C1 segment of cervical spinal cord (tissue), 14 donors: ENCODE data around the gene ANP32A.

Source experiments
- DNase-seq, 14 donors: peaks; one replicate each; lab custom pipeline; 2025; lab: John Stamatoyannopoulos, UW

Gene ANP32A

DNA sequence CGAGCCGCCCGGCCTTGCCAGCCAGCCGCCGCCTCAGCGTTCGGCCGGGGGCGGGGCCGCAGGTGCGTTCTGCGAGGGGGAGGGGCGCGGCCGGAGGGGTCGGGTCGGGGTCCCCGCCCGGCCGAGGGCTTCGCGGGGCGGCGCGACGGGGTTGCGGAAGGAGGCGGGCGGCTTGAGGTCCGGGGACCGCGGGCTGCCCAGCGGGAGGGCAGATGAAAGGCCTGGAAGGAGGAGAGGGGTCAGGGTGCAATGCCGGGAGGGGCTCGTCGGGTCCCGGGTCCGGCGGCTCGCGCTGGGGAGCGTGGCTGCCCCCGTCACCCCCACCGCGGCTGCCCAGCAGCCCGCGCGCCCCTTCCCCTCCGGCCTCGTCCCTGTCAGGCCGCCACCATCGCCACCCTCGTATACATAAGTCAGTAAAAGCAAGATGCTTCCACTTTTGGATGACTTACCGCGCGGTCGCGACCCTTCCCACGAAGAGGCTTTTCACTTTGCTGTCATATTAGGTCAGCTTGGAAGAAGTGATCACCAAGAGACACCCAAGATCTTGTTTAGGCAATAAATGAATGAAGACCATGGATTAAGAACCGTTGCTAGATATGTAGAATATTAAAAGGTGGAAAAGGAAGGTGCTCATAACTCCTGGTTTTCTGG lies 620 bp upstream of the ANP32A start:
- DNase-seq: no peak

DNA sequence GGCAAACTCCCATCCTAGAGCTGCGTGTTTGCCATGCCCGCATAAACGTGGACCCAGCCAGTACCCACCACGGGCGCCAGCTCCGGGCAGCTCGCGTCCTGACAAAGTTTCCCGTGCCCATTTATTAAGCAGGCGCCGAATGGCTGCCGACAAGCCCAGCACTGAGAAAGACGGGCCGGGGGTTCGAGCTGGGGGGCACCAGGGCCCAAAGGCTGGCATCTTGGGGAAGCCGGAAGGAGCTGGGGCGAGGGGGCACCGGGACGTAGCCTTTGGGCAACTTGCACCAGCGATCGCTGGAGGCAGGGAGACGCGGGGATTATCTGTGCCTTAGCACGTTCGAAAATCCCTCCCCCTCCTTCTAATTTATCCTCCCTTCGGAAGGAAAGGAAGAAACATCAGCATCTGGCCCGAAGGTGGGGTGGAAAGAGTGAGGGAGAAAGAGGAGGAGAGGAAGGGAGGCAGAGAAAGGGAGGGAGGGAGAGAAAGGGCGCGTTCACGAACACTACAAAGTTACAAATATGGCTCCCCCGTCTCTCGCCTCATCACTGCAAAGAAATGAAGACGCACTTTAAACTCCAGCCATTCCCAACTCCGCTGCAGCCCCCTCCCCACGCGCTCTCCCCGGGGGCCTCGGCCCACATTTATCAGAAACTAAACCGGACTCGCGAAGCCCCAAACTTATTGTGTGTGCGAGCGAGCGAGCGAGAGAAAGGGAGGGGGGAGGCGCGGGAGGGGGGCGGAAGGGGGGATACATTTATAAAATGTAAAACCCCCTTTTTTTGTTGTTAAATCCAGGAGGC lies 1.0 kb downstream of the ANP32A start:
- peak in 11 of 14 donors; percentile 45 to 84 (median 67) for DNase-seq

DNA sequence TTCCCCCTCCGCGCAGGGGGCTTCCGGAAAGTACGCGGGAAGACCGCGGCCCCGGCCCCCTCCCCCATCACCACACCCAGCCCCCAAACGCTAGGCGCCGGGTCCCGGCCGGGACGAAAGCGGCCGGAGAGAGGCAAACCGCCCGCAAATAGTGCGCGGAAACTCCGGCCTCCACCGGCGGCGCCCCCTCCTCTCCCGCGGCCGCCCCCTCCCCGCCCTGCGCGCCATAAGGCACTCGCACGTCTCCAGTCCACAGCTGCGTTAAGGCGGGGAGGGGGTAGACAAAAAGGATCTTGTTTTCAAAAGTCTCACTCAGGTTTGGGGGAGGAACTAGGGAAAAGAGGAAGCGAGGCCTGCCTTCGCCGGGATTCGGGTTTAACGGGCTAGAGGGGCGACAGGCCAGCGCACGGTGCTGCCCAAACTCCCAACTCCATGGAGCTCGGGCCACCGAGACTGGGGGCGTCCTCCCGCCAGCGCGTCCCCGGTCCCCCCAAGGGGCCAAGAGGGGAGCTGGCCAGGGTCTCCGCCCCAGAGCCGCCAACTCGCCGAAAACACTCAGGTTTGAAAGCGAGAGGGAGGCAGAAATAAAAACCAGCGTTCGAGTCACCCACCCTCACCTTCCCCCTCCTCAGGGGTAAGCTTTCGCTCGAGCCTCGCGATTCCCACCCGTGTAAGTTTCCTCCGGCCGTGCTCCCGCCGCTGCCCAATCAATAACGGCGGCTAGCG lies 1.8 kb downstream of the ANP32A start:
- peak in 11 of 14 donors; percentile 50 to 85 (median 71) for DNase-seq

DNA sequence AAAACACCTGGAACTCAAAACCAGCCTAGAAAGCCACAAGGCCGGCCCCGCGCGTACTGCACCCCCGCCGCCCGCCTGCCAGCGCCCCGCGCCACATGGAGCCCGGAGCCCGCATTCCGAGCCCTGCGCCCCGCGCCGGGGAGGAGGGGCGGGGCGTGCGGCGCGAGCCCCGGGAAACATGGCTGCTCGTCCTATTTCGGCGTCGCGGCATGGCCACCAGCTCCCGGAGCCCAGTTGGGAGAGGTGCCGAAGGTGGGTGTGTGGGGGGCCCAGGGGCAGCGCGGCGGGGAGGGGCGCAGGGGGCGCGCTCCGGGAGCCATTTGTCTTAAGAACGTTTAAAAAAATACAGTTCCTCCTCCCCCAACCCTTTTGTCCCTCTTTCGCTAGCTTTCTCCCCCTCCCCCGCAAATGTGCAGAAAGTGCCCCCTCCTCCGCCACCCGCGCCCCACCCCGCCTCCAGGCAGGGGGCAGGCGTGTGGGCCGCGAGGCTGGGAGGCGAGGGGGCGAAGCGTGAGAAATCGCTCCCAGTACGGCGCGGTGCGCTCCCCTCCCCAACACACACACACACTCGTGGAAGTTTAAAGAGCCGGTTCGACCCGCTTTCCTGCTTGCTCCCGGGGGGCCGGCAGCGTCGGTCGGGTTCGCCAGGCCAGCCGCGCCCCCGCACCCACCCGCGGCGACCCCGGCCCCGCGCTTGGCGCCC lies 2.5 kb downstream of the ANP32A start:
- peak in 11 of 14 donors; percentile 56 to 86 (median 77) for DNase-seq

DNA sequence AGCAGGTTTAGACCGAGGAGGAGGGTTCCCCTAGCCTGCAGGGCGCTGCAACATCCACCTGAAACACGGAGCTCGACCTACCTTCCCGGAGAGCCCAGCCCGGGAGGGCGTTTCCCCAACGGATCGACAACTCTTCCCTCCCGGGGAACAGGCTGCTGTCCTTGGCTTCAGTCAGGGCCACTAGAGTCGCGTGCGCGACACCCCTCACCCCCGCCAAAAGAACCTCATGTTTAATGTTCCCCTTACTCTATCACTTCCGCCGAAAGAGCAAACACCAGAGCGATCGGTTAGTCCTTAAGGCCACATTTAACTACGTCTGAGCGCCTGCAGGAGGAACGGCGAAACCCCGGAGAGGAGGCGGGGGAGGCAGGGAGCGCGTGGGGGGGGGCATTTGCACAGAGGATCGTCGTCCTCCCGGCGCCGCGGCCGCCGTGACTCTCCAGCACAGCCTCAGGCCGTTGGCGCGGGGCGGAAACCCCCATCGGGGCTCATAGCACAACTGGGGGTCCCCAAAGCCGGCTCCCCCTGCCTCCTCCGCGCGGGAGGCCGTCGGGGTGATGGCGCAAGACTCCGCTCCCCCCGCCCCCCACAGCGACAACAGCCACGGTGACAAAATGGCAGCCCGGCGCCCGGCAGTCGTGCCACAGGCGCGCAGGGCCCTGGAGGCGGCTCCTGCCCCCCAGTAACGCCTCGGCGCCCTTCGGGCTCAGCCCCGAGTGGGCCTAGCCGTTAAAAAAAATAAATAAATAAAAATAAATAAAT lies 3.2 kb downstream of the ANP32A start:
- DNase-seq: peak in 12 of 14 donors; percentile 58 to 88 (median 78)

DNA sequence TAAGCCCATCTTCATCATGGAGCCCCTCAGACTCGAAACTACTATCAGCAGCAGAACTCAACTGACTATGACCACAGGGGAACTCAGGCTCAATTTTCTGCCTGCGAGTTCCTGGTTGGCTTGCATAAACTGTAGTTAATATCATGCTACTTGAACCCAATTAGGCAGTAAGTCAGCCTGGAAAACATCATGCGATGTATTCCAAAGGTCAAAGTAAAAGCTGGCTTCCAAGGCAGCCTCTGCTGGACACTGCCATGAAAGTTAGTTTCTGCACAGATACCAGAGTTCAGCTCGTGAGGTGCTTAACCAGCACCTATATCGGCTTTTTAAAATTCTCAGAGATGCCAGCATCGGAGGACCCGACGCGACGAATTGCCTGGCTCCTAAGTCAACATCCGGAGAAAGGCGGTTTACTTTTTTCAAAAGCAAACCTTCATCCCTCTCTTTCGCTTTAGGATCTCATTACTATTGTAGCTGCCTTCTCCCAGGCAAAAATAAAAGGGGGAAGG lies 3.8 kb downstream of the ANP32A start:
- DNase-seq: no peak

DNA sequence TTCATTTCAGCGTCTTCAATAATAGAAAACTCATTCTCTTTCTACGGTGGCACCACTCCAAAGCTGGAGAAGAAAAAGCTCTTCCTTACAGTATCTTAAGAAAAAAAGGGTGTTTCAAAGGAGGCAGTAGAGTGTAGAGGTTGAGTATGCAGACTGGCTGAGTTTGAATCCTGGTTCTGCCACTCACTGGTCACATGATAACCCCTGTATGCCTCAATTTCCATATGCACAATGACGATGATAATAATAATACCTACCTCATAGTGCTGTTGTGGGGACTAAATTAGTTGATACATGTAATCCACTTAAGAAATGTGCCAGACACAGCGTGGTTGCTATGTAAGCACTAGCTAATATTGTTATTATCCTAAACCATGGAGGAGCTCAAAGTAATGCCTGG lies 4.5 kb downstream of the ANP32A start:
- DNase-seq: no peak

DNA sequence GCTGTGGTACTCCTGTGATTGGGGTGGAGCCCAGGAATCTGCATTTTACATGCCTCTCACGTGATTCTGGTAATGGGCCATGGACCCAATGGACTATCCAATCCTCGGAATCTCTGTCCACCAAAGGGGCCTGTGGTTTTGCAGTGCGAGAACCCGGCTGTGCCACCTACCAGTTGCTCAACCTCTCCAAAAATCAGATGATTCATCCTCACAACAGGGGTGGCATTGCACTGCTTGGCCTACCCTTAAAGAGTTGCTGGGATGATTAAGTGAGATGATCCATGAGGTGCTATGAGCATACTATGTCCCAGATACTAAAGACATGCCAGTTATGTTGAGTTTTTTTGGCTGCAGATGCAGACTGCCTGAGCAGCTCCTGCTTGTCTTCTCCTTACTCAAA lies 5.1 kb downstream of the ANP32A start:
- DNase-seq: no peak

DNA sequence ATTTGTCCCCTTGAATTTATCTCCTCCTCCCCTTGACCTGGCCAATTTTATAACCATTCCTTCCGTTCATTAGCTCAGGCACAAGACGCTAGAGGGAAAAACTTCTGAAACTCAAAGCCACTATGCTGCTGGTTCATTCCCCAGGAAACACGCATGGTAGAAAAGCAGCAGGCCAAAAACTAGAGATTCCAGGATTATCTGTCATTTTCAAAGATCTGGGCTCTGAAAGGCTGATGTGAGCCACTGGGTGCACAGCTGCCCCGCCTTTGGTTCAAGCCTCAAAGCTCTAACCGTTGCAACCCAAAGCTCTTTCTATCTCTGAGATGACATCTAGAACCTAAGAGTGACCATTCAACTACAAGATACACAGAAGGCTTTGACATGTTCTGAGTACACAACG lies 6.1 kb downstream of the ANP32A start:
- DNase-seq: no peak

DNA sequence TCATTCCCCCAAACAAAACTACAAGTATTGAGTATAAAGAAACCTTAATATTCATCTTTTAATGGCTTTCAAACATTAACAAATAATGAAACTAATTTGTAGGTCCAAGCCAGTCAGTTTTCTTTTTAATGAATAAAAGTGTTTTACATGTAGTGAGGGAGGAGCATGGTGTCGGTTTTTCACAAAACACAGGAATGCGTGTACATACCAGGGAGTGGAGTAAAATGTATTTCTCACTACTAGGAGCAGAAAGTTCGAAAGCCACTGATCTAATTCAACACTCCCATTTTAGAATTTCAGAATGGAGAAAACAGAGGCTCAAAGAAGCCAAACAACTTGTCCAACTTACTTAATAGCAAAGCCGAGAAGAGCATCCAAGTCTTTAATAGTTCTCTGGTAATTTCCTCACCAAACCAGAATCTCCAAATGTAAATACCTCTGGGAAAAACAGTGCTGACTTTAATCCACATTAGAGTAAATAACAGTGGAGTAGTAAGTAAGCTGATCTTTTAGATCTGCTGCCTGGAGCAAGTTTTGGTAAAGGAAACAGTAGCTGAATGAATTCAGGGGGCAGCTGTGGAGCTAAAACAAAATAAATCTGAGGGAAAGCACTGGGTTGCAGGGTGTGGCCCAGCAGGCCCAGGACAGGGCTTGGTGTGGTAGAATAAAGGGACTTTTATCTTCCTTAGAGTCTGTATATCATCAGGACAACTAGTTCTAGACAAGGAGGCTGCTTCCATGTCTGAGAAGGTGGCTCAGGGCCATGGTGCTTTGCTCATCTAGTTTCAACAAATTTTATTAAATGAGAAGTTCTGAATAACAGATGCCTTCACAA lies 7.9 kb downstream of the ANP32A start:
- no peak for DNase-seq

DNA sequence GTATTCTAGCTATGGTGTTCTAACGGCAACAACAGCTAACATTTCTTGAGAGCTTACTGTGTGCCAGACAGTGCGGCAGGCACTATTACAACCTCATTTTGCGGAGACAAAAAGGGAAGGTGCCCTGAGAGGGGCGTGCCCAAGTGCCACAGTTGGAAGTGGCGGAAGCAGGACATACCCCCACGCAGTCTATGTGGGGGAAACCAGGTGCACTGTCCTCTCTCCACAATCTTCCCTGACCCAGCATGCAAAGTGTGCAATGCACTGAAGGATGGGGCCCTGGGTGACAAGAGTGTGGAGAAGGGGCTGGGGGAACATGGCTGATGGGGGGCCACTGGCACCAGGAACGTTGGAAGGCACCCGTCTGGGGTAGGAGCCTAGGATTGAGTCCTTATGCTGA lies 8.6 kb downstream of the ANP32A start:
- DNase-seq: no peak

DNA sequence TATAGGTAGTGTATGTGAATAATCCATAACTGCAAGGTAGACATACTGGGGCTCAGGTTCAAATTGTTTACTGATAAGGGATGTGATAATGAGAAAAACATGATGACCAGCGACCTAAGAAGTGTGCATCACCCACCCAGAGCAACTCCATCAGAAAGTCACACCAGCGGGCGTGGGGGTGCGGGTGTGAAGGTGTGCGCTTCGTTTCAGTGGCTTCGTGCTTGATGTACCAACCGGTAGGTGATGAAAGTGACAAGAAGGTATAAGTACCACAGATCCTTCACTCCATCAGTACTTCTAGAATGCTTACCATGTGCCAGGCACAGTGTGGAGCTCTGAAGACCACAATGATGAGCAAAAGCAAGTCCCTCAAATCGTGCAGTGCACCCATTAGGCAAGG lies 11.2 kb downstream of the ANP32A start:
- DNase-seq: no peak

DNA sequence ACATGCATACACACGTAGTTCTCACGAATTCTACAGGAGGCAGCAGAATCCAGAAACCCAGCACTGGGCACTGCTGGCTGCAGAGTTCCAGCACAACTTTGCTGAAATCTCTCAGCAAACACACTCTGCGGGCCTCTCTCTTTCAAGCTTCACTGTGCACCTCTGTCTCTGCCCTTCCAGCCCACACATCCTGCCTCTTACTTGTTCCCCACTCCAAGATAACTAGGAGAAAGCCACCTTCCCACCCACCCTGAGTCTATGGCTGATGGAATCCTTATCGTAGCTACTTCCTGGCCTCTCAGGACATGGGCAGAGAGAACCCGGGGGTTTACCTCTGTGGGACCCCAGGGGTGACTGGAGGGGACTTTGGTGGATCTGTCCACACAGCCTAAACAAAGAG lies 11.9 kb downstream of the ANP32A start:
- no peak for DNase-seq

DNA sequence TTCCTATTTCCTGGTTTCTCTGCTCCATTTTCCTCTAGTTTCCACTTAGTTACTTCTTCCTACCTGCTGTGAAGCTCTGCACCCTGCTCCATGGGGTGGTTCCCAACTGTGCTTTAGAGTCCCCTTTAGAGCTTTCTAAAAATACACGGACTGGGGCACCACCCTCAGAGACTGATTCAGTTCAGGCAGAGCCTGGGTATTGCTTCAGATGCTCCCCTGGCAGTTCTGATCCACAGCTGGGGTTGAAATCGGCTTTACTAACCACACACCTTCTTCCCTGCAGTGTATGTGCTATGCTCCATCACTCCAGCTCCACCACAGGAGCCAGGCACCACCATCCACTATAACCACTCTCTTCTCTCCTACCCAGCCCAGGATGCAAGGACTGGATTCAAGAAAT lies 12.6 kb downstream of the ANP32A start:
- DNase-seq: no peak

DNA sequence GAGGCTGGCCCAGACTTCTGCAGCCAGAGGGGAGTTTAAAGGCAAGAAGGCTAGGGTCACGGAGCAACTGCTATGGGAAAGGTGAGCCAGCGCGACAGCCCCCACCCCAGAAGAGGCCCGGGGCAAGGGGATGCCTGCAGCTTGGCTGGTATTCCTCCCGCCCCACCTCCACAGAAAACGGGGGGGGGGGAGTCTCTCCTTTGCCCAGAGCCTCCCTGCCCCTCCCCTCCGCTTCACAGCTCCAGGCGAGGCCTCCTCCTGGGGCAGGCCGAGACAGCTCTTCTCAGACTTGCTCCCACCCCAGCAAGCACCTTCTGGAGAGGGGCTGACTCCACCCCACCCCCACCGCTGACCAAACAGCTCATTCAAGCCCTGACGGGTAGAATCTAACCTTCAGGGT lies 13.4 kb downstream of the ANP32A start:
- no peak for DNase-seq

DNA sequence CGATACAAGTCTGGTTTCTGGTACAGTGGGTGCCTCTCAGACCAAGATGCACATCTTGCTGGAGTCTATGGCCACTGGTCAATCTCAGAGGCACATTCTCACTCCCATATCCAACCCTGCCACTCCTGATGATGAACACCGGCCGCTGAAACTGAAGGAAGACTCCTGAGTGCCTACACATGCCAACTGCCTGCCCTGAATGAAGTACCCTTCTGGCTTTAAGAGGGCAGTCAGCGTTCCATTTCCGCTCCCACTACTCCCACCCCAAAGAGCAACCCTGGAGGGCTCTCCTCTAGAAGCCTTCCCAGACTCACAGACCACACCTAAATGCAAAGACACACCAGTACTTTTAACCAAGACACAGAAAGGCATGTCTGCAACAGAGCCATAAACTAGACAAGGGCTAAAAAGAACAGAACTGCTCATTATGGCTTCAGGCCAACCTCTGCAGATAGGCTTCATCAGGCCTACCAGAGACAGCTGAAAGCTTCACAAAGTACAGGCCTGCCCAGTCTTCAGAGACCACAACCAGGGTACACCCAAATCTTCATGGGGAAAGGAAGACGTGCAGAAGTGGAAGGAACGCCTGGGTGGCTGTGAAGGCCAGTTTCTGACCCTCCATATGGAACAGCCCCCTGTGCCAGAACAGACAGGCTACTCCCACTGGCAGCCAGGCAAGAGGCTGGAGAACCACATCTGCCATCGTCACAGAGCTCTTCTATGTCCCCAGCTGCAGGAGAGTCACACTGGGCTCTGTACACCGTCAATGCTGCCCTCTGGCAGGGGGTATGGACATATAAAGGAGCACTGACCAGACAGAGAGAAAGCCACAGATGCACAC lies 14.3 kb downstream of the ANP32A start:
- peak in 7 of 14 donors; percentile 34 to 54 (median 47) for DNase-seq

DNA sequence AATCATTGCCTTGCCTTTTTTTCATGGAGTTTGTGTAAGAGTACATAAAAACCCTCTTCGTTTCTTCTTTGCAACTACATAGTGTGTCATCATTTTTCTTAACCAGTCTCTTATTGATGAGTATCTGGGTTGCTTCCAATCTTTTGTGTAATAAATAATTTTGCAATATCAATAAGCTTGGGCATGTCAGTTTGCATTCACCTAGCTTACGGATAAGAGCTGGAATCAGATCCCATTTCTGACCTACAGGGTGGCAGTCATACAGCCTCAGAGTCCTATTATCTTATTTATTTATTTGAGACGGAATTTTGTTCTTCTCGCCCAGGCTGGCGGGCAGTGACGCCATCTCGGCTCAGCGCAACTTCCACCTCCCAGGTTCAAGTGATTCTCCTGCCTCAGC lies 18.3 kb downstream of the ANP32A start:
- DNase-seq: no peak

DNA sequence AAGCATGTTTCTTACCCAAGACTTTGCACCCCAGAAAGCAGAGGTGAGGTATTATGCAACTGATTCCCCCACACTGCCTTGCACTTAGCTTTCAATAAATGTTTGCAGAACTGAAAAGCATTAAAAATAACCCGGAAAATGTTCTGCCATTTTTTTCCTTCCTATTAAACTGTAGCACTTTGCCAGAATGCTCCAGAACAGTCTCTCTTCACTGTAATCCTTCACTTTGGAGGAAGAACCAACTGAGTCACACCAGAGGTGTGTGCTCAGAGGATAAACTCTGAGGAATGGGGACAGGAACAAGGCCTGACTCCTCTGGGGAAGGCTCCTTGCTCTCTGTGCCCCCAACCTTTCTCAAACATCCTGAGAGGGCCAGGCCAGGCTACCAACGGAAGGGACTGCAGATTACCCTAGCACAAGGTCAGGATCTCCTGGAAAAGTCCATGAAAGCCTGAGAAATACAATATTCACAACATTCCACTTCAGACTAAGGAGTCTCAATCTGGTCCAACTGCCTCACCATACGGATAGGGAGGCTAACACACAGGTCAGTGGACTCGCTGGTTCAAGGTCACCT lies 19.0 kb downstream of the ANP32A start:
- no peak for DNase-seq

DNA sequence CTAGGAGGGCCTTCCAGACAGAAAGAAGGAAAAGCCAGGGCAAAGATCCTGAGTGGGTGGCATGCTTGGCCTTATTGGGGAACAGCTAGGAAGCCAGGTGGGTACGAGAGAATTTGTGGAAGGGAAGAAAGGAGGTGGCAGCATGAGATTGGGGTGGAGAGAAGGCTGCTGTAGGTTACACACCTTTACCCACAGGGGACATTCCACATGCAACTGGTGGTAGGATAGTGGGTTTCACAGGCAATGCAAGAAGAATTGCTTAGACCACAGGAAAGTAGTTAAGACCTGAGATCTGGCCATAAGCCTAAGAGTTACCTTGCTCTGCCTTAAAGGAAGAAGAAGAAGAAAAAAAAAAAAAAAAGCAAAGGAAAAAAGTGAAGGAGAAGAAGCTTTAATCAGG lies 19.8 kb downstream of the ANP32A start:
- no peak for DNase-seq
